Activated CD4-positive, alpha-beta memory T cell treated with anti-CD3 and anti-CD28 coated beads for 36 hours (primary cell): ENCODE measurements around the gene ZNF821. TPM values are rescaled to one million over a fixed set of nuclear protein-coding genes. Genes with fewer than 3 reads are reported as not detected.
"Not testable (repeated sequence)": the region's sequence is repeated elsewhere in the genome, so short reads cannot be mapped to it uniquely, and the experiment has no call there.

Experiments
- CTCF ChIA-PET: fragments of 350-600 bp; sonication (Branson Sonifier 250); formaldehyde crosslinking; loops from one replicate; lab custom pipeline; 2021; ENCODE audit warnings: antibody characterized with exemption, inconsistent platforms; lab: Charles Lee
- POLR2A ChIA-PET: fragments of 350-600 bp; sonication (Branson Sonifier 250); formaldehyde crosslinking; loops from one replicate; lab custom pipeline; 2021; ENCODE audit warnings: antibody characterized with exemption; lab: Charles Lee
- DNase-seq: peaks from one replicate; pipeline ENCODE4 v3.0.0-alpha.2; 2020
- H3K27ac Mint-ChIP-seq: one replicate; pipeline ENCODE4 v1.8.0; 2021; ENCODE audit warnings: mixed read lengths
- H3K27me3 Mint-ChIP-seq: one replicate; pipeline ENCODE4 v1.8.0; 2021; ENCODE audit warnings: mixed read lengths
- H3K36me3 Mint-ChIP-seq: one replicate; pipeline ENCODE4 v1.8.0; 2021; ENCODE audit warnings: mixed read lengths
- H3K4me1 Mint-ChIP-seq: one replicate; pipeline ENCODE4 v1.8.0; 2021; ENCODE audit warnings: low read depth, mixed read lengths
- H3K4me3 Mint-ChIP-seq: one replicate; pipeline ENCODE4 v1.8.0; 2021; ENCODE audit warnings: mild to moderate bottlenecking, mixed read lengths
- H3K9me3 Mint-ChIP-seq: one replicate; pipeline ENCODE4 v1.8.0; 2021; ENCODE audit warnings: mixed read lengths
- intact Hi-C: fragments of 100-400 bp; cut with micrococcal nuclease; formaldehyde crosslinking; loops from one replicate; pipeline ENCODE4 v1.15.1; 2023
- total RNA-seq, 2 experiments: library from RNA; stranded (reverse); gene quantifications; one replicate each; pipeline ENCODE4 v1.2.3, GENCODE V29; 2021

Gene ZNF821
- total RNA-seq, 2 experiments from 2014 or later = 6.8 to 7.3 TPM

- no peak for DNase-seq
- ChIA-PET CTCF (interaction anchor here (1.1 kb wide), 1 partner anchor 36 kb away, joined by 3 read pairs; no protein-coding TSS in a partner anchor), POLR2A (no interaction called here)
- no peak overlapping the region for H3K4me3 Mint-ChIP-seq
- peaks cover 22% of the 10 kb centered on the region for H3K4me1 Mint-ChIP-seq
- no peaks in the 10 kb centered on the region for H3K27me3 Mint-ChIP-seq
- intact Hi-C loops = no loop called here
- H3K27ac Mint-ChIP-seq = no peak overlapping the region
- H3K36me3 Mint-ChIP-seq = peaks cover 76% of the 10 kb centered on the region
- H3K9me3 Mint-ChIP-seq = no peaks in the 10 kb centered on the region
Observed at GRCh38 chr16:71919035-71919434, 35.1 kb upstream of the ZNF821 start.

GRCh38 chr16:71917900-71918299, 33.9 kb upstream of the ZNF821 start:
- DNase-seq = no peak
- no peaks in the 10 kb centered on the region for H3K27me3 Mint-ChIP-seq
- CTCF ChIA-PET = interaction anchor here (1.1 kb wide), 1 partner anchor 34 kb away, joined by 3 read pairs; no protein-coding TSS in a partner anchor
- peaks cover 72% of the 10 kb centered on the region for H3K36me3 Mint-ChIP-seq
- H3K9me3 Mint-ChIP-seq = no peaks in the 10 kb centered on the region
- H3K4me3 Mint-ChIP-seq = no peak overlapping the region
- peaks cover 28% of the 10 kb centered on the region for H3K4me1 Mint-ChIP-seq
- no peak overlapping the region for H3K27ac Mint-ChIP-seq
- POLR2A ChIA-PET = no interaction called here
- intact Hi-C loops = no loop called here

GRCh38 chr16:71916397-71916920, 32.5 kb upstream of the ZNF821 start:
- H3K9me3 Mint-ChIP-seq = no peaks in the 10 kb centered on the region
- H3K4me3 Mint-ChIP-seq = no peak overlapping the region
- intact Hi-C loops = no loop called here
- peak overlapping the region; percentile 1 for H3K27ac Mint-ChIP-seq
- no peak for DNase-seq
- no peaks in the 10 kb centered on the region for H3K27me3 Mint-ChIP-seq
- CTCF ChIA-PET = interaction anchor here (1.2 kb wide), 1 partner anchor 35 kb away, joined by 4 read pairs; no protein-coding TSS in a partner anchor
- POLR2A ChIA-PET = interaction anchor here (0.6 kb wide), 1 partner anchor 101 kb away, joined by 3 read pairs; no protein-coding TSS in a partner anchor
- peaks cover 68% of the 10 kb centered on the region for H3K36me3 Mint-ChIP-seq
- peaks cover 37% of the 10 kb centered on the region for H3K4me1 Mint-ChIP-seq

- no peak for DNase-seq
- ChIA-PET CTCF (no interaction called here), POLR2A (no interaction called here)
- Mint-ChIP-seq H3K27ac (peak overlapping the region; percentile 52), H3K4me1 (peaks cover 41% of the 10 kb centered on the region), H3K36me3 (peaks cover 59% of the 10 kb centered on the region), H3K27me3 (no peaks in the 10 kb centered on the region), H3K4me3 (no peak overlapping the region), H3K9me3 (no peaks in the 10 kb centered on the region)
- intact Hi-C loops = no loop called here
Observed at GRCh38 chr16:71915350-71915749, 31.4 kb upstream of the ZNF821 start.

- Mint-ChIP-seq H3K36me3 (peaks cover 56% of the 10 kb centered on the region), H3K4me3 (no peak overlapping the region), H3K9me3 (no peaks in the 10 kb centered on the region), H3K27ac (peak overlapping the region; percentile 52), H3K27me3 (no peaks in the 10 kb centered on the region), H3K4me1 (peaks cover 45% of the 10 kb centered on the region)
- intact Hi-C loops = no loop called here
- no peak for DNase-seq
- CTCF ChIA-PET = interaction anchor here (0.6 kb wide), 1 partner anchor 44 kb away, joined by 3 read pairs; no protein-coding TSS in a partner anchor
- POLR2A ChIA-PET = no interaction called here
Observed at GRCh38 chr16:71914802-71915201, 30.8 kb upstream of the ZNF821 start.

- no peak for DNase-seq
- CTCF ChIA-PET = interaction anchor here (1.9 to 2.4 kb wide), 2 partner anchors 30 to 49 kb away, joined by 4 to 7 read pairs; no protein-coding TSS in a partner anchor
- no peak overlapping the region for H3K4me3 Mint-ChIP-seq
- H3K27me3 Mint-ChIP-seq = no peaks in the 10 kb centered on the region
- H3K9me3 Mint-ChIP-seq = no peaks in the 10 kb centered on the region
- POLR2A ChIA-PET = no interaction called here
- intact Hi-C loops = no loop called here
- H3K36me3 Mint-ChIP-seq = peaks cover 39% of the 10 kb centered on the region
- peak overlapping the region; percentile 40 for H3K27ac Mint-ChIP-seq
- H3K4me1 Mint-ChIP-seq = peaks cover 61% of the 10 kb centered on the region
Observed at GRCh38 chr16:71912534-71913275, 28.7 kb upstream of the ZNF821 start.

GRCh38 chr16:71911121-71911520, 27.1 kb upstream of the ZNF821 start:
- ChIA-PET POLR2A (no interaction called here), CTCF (interaction anchor here (0.9 to 2.4 kb wide), 2 partner anchors 14 to 51 kb away, joined by 3 to 7 read pairs; no protein-coding TSS in a partner anchor)
- Mint-ChIP-seq H3K27me3 (no peaks in the 10 kb centered on the region), H3K4me3 (no peak overlapping the region), H3K4me1 (peaks cover 62% of the 10 kb centered on the region), H3K9me3 (no peaks in the 10 kb centered on the region), H3K36me3 (peaks cover 26% of the 10 kb centered on the region), H3K27ac (no peak overlapping the region)
- DNase-seq = no peak
- intact Hi-C loops = no loop called here

- H3K9me3 Mint-ChIP-seq, intact Hi-C loops, H3K4me3 Mint-ChIP-seq, H3K36me3 Mint-ChIP-seq, POLR2A ChIA-PET, H3K27me3 Mint-ChIP-seq, DNase-seq: not testable (repeated sequence)
- Mint-ChIP-seq H3K27ac (peak overlapping the region; percentile 32), H3K4me1 (peaks cover 65% of the 10 kb centered on the region)
- CTCF ChIA-PET = interaction anchor here (1.0 kb wide), 1 partner anchor 14 kb away, joined by 3 read pairs; no protein-coding TSS in a partner anchor
Observed at GRCh38 chr16:71905765-71906164, 21.8 kb upstream of the ZNF821 start.

GRCh38 chr16:71904239-71904638, 20.3 kb upstream of the ZNF821 start:
- no peak overlapping the region for H3K4me3 Mint-ChIP-seq
- H3K4me1 Mint-ChIP-seq = peaks cover 63% of the 10 kb centered on the region
- CTCF ChIA-PET = interaction anchor here (1.0 kb wide), 1 partner anchor 293 kb away, joined by 3 read pairs; no protein-coding TSS in a partner anchor

GRCh38 chr16:71903608-71904007, 19.6 kb upstream of the ZNF821 start:
- no peak overlapping the region for H3K4me3 Mint-ChIP-seq
- H3K36me3 Mint-ChIP-seq = peaks cover 6% of the 10 kb centered on the region
- H3K9me3 Mint-ChIP-seq = no peaks in the 10 kb centered on the region
- no peaks in the 10 kb centered on the region for H3K27me3 Mint-ChIP-seq
- ChIA-PET CTCF (interaction anchor here (1.0 kb wide), 1 partner anchor 58 kb away, joined by 5 read pairs; no protein-coding TSS in a partner anchor), POLR2A (no interaction called here)
- no peak for DNase-seq
- no peak overlapping the region for H3K27ac Mint-ChIP-seq
- H3K4me1 Mint-ChIP-seq = peaks cover 61% of the 10 kb centered on the region
- intact Hi-C loops = no loop called here

More at GRCh38 chr16:71904239-71904638, 20.3 kb upstream of the ZNF821 start:
- Mint-ChIP-seq H3K27me3 (no peaks in the 10 kb centered on the region), H3K36me3 (peaks cover 6% of the 10 kb centered on the region), H3K27ac (no peak overlapping the region), H3K9me3 (no peaks in the 10 kb centered on the region)
- intact Hi-C loops = no loop called here
- POLR2A ChIA-PET = no interaction called here
- DNase-seq = no peak

- no peak overlapping the region for H3K4me3 Mint-ChIP-seq
- no peaks in the 10 kb centered on the region for H3K27me3 Mint-ChIP-seq
- H3K4me1 Mint-ChIP-seq = peaks cover 59% of the 10 kb centered on the region
- intact Hi-C loops = no loop called here
- ChIA-PET CTCF (interaction anchor here (1.0 to 1.2 kb wide), 2 partner anchors 21 to 59 kb away, joined by 5 to 6 read pairs; no protein-coding TSS in a partner anchor), POLR2A (no interaction called here)
- H3K36me3 Mint-ChIP-seq = peaks cover 6% of the 10 kb centered on the region
- no peak for DNase-seq
- H3K9me3 Mint-ChIP-seq = no peaks in the 10 kb centered on the region
- H3K27ac Mint-ChIP-seq = no peak overlapping the region
Observed at GRCh38 chr16:71902656-71903365, 18.8 kb upstream of the ZNF821 start.
